Measurements from ENCODE around the gene SUPT3H.

DNA sequence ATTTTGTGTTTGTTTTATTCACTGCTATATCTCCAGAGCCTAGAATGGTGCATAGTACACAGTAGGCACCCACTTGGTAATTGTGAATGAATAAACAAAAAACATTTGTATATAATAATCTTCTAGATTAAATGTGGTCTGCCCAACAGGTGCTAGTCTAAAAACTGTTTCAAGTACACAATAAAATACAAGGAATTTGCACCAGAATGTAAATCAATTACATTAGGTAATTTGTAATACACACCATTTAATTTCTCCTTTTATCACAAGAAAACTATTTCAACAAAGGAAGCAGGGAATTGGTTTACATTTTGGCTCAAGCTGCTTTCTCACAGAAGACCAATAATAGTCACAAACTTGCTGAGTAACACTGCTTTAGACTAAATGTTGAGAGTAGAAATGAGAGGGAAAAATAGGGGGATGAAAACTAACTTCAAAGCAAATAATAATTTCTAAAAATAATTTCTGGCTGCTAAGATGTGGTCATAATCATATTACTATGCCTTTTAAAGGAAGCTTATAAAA, 27.5 kb downstream of the SUPT3H start:
- TF ChIP-seq EP300 (IDR thresholded peaks at IDR 0.05; ENCODE audit: borderline replicate concordance) (no peak), RAD21 (IDR thresholded peaks at IDR 0.05; ENCODE audit: low read depth) (no peak), CEBPB (IDR thresholded peaks at IDR 0.05) (no peak), TEAD4 (IDR thresholded peaks at IDR 0.05) (no peak), YY1 (IDR thresholded peaks at IDR 0.05; ENCODE audit: low read depth) (no peak), EGR1 (IDR thresholded peaks at IDR 0.05) (no peak), CREB1 (IDR thresholded peaks at IDR 0.05; ENCODE audit: low read depth) (no peak), FOXM1 (IDR thresholded peaks at IDR 0.05; ENCODE audit: borderline replicate concordance, low read depth) (no peak), TAF1 (IDR thresholded peaks at IDR 0.05; ENCODE audit: low read depth) (no peak), TCF12 (IDR thresholded peaks at IDR 0.05; ENCODE audit: low read depth) (no peak), NFIC (IDR thresholded peaks at IDR 0.05) (no peak)
- TF ChIP-seq, protein P1, sequence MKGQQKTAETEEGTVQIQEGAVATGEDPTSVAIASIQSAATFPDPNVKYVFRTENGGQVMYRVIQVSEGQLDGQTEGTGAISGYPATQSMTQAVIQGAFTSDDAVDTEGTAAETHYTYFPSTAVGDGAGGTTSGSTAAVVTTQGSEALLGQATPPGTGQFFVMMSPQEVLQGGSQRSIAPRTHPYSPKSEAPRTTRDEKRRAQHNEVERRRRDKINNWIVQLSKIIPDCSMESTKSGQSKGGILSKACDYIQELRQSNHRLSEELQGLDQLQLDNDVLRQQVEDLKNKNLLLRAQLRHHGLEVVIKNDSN (IDR thresholded peaks at IDR 0.05) = no peak
- TF ChIP-seq, protein P2, sequence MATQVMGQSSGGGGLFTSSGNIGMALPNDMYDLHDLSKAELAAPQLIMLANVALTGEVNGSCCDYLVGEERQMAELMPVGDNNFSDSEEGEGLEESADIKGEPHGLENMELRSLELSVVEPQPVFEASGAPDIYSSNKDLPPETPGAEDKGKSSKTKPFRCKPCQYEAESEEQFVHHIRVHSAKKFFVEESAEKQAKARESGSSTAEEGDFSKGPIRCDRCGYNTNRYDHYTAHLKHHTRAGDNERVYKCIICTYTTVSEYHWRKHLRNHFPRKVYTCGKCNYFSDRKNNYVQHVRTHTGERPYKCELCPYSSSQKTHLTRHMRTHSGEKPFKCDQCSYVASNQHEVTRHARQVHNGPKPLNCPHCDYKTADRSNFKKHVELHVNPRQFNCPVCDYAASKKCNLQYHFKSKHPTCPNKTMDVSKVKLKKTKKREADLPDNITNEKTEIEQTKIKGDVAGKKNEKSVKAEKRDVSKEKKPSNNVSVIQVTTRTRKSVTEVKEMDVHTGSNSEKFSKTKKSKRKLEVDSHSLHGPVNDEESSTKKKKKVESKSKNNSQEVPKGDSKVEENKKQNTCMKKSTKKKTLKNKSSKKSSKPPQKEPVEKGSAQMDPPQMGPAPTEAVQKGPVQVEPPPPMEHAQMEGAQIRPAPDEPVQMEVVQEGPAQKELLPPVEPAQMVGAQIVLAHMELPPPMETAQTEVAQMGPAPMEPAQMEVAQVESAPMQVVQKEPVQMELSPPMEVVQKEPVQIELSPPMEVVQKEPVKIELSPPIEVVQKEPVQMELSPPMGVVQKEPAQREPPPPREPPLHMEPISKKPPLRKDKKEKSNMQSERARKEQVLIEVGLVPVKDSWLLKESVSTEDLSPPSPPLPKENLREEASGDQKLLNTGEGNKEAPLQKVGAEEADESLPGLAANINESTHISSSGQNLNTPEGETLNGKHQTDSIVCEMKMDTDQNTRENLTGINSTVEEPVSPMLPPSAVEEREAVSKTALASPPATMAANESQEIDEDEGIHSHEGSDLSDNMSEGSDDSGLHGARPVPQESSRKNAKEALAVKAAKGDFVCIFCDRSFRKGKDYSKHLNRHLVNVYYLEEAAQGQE (IDR thresholded peaks at IDR 0.05; ENCODE audit: low read depth) = no peak
- TF ChIP-seq, protein P3, sequence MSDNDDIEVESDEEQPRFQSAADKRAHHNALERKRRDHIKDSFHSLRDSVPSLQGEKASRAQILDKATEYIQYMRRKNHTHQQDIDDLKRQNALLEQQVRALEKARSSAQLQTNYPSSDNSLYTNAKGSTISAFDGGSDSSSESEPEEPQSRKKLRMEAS (IDR thresholded peaks at IDR 0.05) = no peak
